BJ (cell line): ENCODE data around the gene GLDC. TPM values are rescaled to one million over a fixed set of nuclear protein-coding genes. Genes with fewer than 3 reads are reported as not detected.
"Not testable (repeated sequence)": the region's sequence is repeated elsewhere in the genome, so short reads cannot be mapped to it uniquely, and the experiment has no call there.

ENCODE experiments used
- CTCF ChIA-PET: fragments of 350-600 bp; formaldehyde crosslinking; extraction: SDS; loops from one replicate; lab custom pipeline; 2021; ENCODE audit warnings: antibody characterized with exemption, inconsistent platforms; lab: Yijun Ruan, JAX
- POLR2A ChIA-PET: fragments of 300-600 bp; sonication (Branson Sonifier 250); formaldehyde crosslinking; extraction: SDS; loops from one replicate; lab custom pipeline; 2021; ENCODE audit warnings: antibody characterized with exemption; lab: Charles Lee
- DNase-seq: peaks from one replicate; pipeline ENCODE4 v3.0.0-alpha.2; 2011; ENCODE audit warnings: low read depth
- H3K27me3 ChIP-seq: 2 replicates; pipeline ENCODE4 v1.6.0; 2011; ENCODE audit warnings: low read length; ENCODE audit not compliant: control insufficient read depth, insufficient read depth
- H3K36me3 ChIP-seq: 2 replicates; pipeline ENCODE4 v1.5.1; 2011; ENCODE audit warnings: low read length; ENCODE audit not compliant: control insufficient read depth, insufficient read depth
- H3K4me3 ChIP-seq: 2 replicates; pipeline ENCODE4 v1.5.1; 2011; ENCODE audit warnings: low read depth, mild to moderate bottlenecking, control low read depth, low read length
- polyA plus RNA-seq: library from polyadenylated mRNA; depleted of rRNA; stranded (reverse); fragments of >200 nt; gene quantifications from 2 replicates; pipeline ENCODE4 v1.2.3, GENCODE V29; 2011
- TF ChIP-seq, protein P1 (sequence below): IDR thresholded peaks from 2 replicates; pipeline ENCODE4 v1.5.1; 2011; ENCODE audit warnings: low read depth, mild to moderate bottlenecking, control low read depth, inconsistent platforms, low read length, moderate library complexity; ENCODE audit not compliant: insufficient read depth

GLDC gene
- polyA plus RNA-seq, 1 experiment: 0.28 TPM

DNA sequence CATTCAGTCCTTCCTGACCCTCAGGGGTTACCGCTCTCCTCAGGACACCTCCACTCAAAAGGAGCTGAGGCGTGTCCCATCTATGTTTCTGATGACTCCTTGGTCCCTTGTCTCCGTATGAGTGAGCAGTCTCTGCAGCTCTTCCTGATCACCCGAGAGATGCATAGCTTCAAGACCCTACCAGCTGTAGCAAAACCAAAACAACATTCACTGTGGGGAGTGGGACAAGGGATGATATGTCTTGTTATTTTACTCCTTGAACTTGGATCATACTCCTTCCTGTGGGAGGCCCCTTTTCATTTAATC lies 14.4 kb downstream of the GLDC start:
- ChIA-PET POLR2A (no interaction called here), CTCF (no interaction called here)
- TF ChIP-seq, protein P1, sequence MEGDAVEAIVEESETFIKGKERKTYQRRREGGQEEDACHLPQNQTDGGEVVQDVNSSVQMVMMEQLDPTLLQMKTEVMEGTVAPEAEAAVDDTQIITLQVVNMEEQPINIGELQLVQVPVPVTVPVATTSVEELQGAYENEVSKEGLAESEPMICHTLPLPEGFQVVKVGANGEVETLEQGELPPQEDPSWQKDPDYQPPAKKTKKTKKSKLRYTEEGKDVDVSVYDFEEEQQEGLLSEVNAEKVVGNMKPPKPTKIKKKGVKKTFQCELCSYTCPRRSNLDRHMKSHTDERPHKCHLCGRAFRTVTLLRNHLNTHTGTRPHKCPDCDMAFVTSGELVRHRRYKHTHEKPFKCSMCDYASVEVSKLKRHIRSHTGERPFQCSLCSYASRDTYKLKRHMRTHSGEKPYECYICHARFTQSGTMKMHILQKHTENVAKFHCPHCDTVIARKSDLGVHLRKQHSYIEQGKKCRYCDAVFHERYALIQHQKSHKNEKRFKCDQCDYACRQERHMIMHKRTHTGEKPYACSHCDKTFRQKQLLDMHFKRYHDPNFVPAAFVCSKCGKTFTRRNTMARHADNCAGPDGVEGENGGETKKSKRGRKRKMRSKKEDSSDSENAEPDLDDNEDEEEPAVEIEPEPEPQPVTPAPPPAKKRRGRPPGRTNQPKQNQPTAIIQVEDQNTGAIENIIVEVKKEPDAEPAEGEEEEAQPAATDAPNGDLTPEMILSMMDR: no peak
- H3K36me3 ChIP-seq: no peaks in the 10 kb centered on the region
- H3K27me3 ChIP-seq: no peaks in the 10 kb centered on the region; the same call in 1 of the 2 replicates
- H3K4me3 ChIP-seq: no peak overlapping the region
- DNase-seq: no peak

DNA sequence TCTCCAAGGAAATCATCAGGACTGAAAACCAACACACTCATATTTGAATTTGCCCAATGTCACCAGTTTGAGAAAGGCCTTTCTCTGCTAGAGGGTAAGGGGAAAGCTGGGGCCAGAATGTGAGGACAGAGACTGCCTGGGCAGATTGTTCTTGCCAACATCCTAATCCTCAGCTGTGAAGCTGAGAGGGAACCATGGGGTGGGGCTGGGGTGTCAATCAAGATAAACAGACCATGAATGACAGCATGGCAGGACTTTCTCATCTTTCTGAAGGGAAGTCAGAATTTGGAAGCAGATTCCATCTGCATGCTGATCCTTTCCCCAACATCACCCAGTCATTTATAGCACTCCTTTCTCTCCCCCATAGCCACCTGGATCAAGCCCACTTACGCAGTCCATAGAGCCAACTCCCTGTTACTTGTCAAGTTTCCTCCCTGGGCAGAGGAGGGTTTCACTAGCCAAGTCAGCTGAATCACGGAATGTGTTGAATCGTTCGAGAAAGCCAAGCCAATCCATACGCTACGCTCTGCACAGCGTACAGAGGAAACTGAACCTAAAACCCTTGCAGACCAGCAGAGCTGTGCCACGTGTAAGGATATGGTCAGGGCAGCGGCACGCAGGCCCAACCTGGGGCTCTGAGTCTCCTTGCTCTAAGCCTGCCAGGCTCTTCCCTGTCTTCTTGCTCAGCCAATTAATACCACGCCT lies 14.9 kb downstream of the GLDC start:
- H3K27me3 ChIP-seq: no peaks in the 10 kb centered on the region; the same call in 1 of the 2 replicates
- no peak for DNase-seq
- TF ChIP-seq, protein P1: no peak
- no peak overlapping the region for H3K4me3 ChIP-seq
- ChIA-PET CTCF (no interaction called here), POLR2A (no interaction called here)
- no peaks in the 10 kb centered on the region for H3K36me3 ChIP-seq

DNA sequence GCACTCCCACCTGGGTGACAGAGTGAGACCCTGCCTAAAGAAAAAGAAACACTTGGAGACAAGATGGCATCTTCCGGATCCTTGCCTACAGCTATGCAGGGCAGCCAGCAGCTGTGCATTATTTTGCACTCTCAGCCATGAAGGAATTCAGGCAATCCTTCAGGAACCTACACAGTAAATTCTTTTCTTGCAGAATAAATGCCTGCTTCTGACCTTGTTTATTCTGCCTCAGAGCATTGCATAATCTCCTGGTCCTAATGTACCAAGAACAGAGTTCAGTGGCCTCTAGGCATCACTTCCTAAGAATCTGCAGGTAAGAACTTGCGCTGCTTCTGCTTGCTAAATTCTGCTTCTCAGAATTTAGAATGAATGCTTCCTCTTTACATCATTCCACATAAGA lies 16.8 kb downstream of the GLDC start:
- no peak for DNase-seq
- ChIA-PET POLR2A (no interaction called here), CTCF (interaction anchor here (0.6 kb wide), 2 partner anchors 10 to 43 kb away, joined by 4 read pairs; no protein-coding TSS in a partner anchor)
- no peaks in the 10 kb centered on the region for H3K36me3 ChIP-seq
- TF ChIP-seq, protein P1: no peak
- H3K27me3 ChIP-seq: no peaks in the 10 kb centered on the region; the same call in 1 of the 2 replicates
- H3K4me3 ChIP-seq: no peak overlapping the region

DNA sequence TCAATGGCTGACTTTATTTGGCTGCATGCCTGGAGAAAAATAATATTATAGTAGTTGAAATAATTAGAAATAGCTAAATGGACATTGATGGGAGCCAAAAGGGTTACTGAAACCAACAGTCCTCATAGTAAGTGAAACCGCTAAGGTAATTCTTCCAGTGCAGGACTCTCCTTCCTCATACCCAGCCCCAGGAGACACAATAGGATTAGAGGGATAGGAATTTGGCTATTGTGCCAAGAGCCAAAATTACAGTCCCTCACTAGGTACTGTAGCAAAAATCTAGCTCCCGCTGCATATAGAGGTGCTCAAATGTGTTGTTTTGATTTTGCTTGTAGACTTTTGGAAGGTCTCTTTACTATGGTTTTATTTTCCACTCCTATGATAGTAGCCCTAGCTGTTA lies 20.2 kb downstream of the GLDC start:
- H3K36me3 ChIP-seq: no peaks in the 10 kb centered on the region
- DNase-seq: no peak
- H3K27me3 ChIP-seq: no peaks in the 10 kb centered on the region; the same call in 1 of the 2 replicates
- TF ChIP-seq, protein P1: no peak
- no peak overlapping the region for H3K4me3 ChIP-seq
- POLR2A ChIA-PET: no interaction called here
- CTCF ChIA-PET: interaction anchor here (1.7 kb wide), 1 partner anchor 40 kb away, joined by 7 read pairs; no protein-coding TSS in a partner anchor

DNA sequence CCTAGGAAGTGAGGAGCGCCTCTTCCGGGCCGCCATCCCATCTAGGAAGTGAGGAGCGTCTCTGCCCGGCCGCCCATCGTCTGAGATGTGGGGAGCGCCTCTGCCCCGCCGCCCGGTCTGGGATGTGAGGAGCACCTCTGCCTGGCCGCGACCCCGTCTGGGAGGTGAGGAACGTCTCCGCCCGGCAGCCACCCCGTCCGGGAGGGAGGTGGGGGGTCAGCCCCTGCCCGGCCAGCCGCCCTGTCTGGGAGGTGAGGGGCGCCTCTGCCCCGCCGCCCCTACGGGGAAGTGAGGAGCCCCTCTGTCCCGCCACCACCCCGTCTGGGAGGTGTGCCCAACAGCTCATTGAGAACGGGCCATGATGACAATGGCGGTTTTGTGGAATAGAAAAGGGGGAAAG lies 22.7 kb downstream of the GLDC start:
- DNase-seq, POLR2A ChIA-PET, H3K27me3 ChIP-seq, H3K4me3 ChIP-seq, H3K36me3 ChIP-seq, CTCF ChIA-PET: not testable (repeated sequence)

GRCh38 chr9:6620796-6621195 lies 24.7 kb downstream of the GLDC start:
- no peak for DNase-seq
- Histone ChIP-seq H3K4me3 (no peak overlapping the region), H3K27me3 (0 out of 2 replicates have a peak, but pooled peaks cover 5% of the 10 kb centered on the region), H3K36me3 (no peaks in the 10 kb centered on the region)
- CTCF ChIA-PET: no interaction called here
- POLR2A ChIA-PET: no interaction called here
- TF ChIP-seq, protein P1: no peak
